ENCODE data around the gene CSF1R. TPM values are rescaled to one million over a fixed set of nuclear protein-coding genes. Genes with fewer than 3 reads are reported as not detected.

The CSF1R gene
- total and polyA plus RNA-seq, 2 donors (not counting 3 experiments of a cell fraction or from before 2014, with no cell fraction given): not detected

- dilution Hi-C loops (cut with MboI; ENCODE audit: extremely low pct_ligation_motif_present, low sequenced_read_pairs) (no loop called here), intact Hi-C loops (cut with micrococcal nuclease) (no loop called here)
- no peaks in the 10 kb centered on the region for H3K9me1 ChIP-seq (replicated peaks; ENCODE audit: control insufficient read depth, extremely low read depth, insufficient read depth, low read length)
- H3K4me1 ChIP-seq (ENCODE audit: control insufficient read depth, extremely low read depth, insufficient read depth, low read length): peaks cover 17% of the 10 kb centered on the region
- no peak overlapping the region for H3K4me3 ChIP-seq (replicated peaks in 1 of 3; ENCODE audit: insufficient read depth in 1 of 3, low read depth in 1 of 3, low read length in 3 of 3)
- no peak overlapping the region for H3K9ac ChIP-seq (replicated peaks; ENCODE audit: extremely low read depth, insufficient read depth, low read length)
- no peak overlapping the region for H3K27ac ChIP-seq (ENCODE audit: insufficient read depth, low read depth, low read length)
- no peak overlapping the region for H3K4me2 ChIP-seq (ENCODE audit: insufficient read depth, low read length)
- H3K36me3 ChIP-seq (ENCODE audit: control insufficient read depth in 2 of 2, extremely low read depth in 1 of 2, insufficient read depth in 2 of 2, low read length in 2 of 2): peaks cover 23 to 32% of the 10 kb centered on the region in 2 experiments
- no peak overlapping the region for H2AFZ ChIP-seq (ENCODE audit: low read depth, low read length)
- no TSS peak for BruUV-seq (replicated peaks)
- TF ChIP-seq POLR2AphosphoS5 (IDR thresholded peaks at IDR 0.05; ENCODE audit: insufficient read depth, low read depth, low read length): no peak
- no peak for TF ChIP-seq JUN (IDR thresholded peaks at IDR 0.05; ENCODE audit: borderline replicate concordance, insufficient read depth, insufficient read length, low read depth)
- TF ChIP-seq CTCF (IDR thresholded peaks at IDR 0.05; ENCODE audit: extremely low read depth in 1 of 2, insufficient read depth in 1 of 2, low read depth in 1 of 2, low read length in 2 of 2): no peak
- CTCF ChIA-PET: no interaction called here
- no peaks in the 10 kb centered on the region for H3K27me3 ChIP-seq (ENCODE audit: control insufficient read depth in 2 of 2, insufficient read depth in 2 of 2, low read length in 2 of 2)
- DNase-seq (ENCODE audit: low read depth, low spot score) (no peak), FAIRE-seq (no peak)
- no peaks in the 10 kb centered on the region for H4K20me1 ChIP-seq (replicated peaks; ENCODE audit: control insufficient read depth, extremely low read depth, insufficient read depth, low read length)
- peaks cover 5% of the 10 kb centered on the region for H3K79me2 ChIP-seq (ENCODE audit: control insufficient read depth, insufficient read depth, low read length)
- H3K9me3 ChIP-seq (replicated peaks; ENCODE audit: control insufficient read depth, insufficient read depth, low read length): no peaks in the 10 kb centered on the region
- POLR2A ChIA-PET: no interaction called here
Observed at GRCh38 chr5:150013931-150014330, 72.4 kb downstream of the CSF1R start.

DNA sequence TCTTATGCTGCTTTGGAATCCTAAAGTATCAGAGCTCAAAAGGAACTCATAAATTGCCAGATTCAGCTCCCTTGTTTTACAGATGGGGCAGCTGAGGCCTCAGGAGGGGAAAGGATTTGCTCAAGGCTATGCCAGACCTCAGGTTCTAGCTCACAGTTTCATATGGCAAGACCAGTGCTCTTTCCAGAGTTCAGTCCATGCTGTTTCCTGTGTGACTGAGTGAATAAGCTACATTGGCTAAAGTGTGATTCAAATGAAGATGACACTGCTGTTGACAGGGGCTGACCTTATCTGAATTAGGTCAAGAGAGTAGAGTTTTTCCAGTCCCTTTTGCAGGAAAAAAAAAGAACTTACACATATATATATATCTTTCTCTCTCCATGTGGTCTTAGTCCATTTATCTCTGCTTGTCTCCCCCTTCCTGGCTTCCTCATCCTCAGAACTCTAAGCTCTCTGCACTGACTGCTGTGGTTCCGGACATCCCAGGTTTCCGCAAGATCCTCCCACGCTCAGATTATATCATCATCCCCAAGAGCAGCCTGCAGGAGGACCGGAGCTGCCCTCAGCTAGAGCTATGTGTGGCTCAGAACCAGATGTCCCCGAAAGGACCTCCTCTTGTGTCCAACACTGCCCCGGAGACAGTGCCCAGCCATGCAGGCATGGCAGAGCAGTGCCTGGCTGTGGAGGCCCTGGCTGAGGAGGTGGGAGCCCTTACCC lies 76.5 kb downstream of the CSF1R start:
- CTCF ChIA-PET: no interaction called here
- no peak overlapping the region for H3K27ac ChIP-seq (ENCODE audit: insufficient read depth, low read depth, low read length)
- no peak for TF ChIP-seq CTCF (IDR thresholded peaks at IDR 0.05; ENCODE audit: extremely low read depth in 1 of 2, insufficient read depth in 1 of 2, low read depth in 1 of 2, low read length in 2 of 2)
- no peak for TF ChIP-seq GATA2 (IDR thresholded peaks at IDR 0.05; ENCODE audit: insufficient read depth, insufficient read length, low read depth, low read length)
- TF ChIP-seq MAX (IDR thresholded peaks at IDR 0.05; ENCODE audit: insufficient read depth, insufficient read length): no peak
- no peak for TF ChIP-seq MYC (IDR thresholded peaks at IDR 0.05; ENCODE audit: low read depth, low read length)
- TF ChIP-seq POLR2A (IDR thresholded peaks at IDR 0.05; ENCODE audit: low read depth, low read length): no peak
- no peak for TF ChIP-seq JUN (IDR thresholded peaks at IDR 0.05; ENCODE audit: borderline replicate concordance, insufficient read depth, insufficient read length, low read depth)
- no peak for TF ChIP-seq FOS (IDR thresholded peaks at IDR 0.05; ENCODE audit: borderline replicate concordance, insufficient read depth, low read length)
- no peak for TF ChIP-seq POLR2AphosphoS5 (IDR thresholded peaks at IDR 0.05; ENCODE audit: insufficient read depth, low read depth, low read length)
- TF ChIP-seq EZH2 (IDR thresholded peaks at IDR 0.05; ENCODE audit: borderline replicate concordance, low read depth, low read length, severe bottlenecking): no peak
- H2AFZ ChIP-seq (ENCODE audit: low read depth, low read length): no peak overlapping the region
- no peaks in the 10 kb centered on the region for H3K9me1 ChIP-seq (replicated peaks; ENCODE audit: control insufficient read depth, extremely low read depth, insufficient read depth, low read length)
- H3K36me3 ChIP-seq (ENCODE audit: control insufficient read depth in 2 of 2, extremely low read depth in 1 of 2, insufficient read depth in 2 of 2, low read length in 2 of 2): peaks cover 18 to 30% of the 10 kb centered on the region in 2 experiments
- BruUV-seq (replicated peaks): no TSS peak
- intact Hi-C loops (cut with micrococcal nuclease) (no loop called here), dilution Hi-C loops (cut with MboI; ENCODE audit: extremely low pct_ligation_motif_present, low sequenced_read_pairs) (no loop called here)
- H3K4me3 ChIP-seq (replicated peaks in 1 of 3; ENCODE audit: insufficient read depth in 1 of 3, low read depth in 1 of 3, low read length in 3 of 3): no peak overlapping the region
- H3K27me3 ChIP-seq (ENCODE audit: control insufficient read depth in 2 of 2, insufficient read depth in 2 of 2, low read length in 2 of 2): no peaks in the 10 kb centered on the region
- POLR2A ChIA-PET: no interaction called here
- peaks cover 15% of the 10 kb centered on the region for H3K79me2 ChIP-seq (ENCODE audit: control insufficient read depth, insufficient read depth, low read length)
- no peak overlapping the region for H3K9ac ChIP-seq (replicated peaks; ENCODE audit: extremely low read depth, insufficient read depth, low read length)
- FAIRE-seq (no peak), DNase-seq (ENCODE audit: low read depth, low spot score) (no peak)
- no peaks in the 10 kb centered on the region for H3K9me3 ChIP-seq (replicated peaks; ENCODE audit: control insufficient read depth, insufficient read depth, low read length)
- H3K4me1 ChIP-seq (ENCODE audit: control insufficient read depth, extremely low read depth, insufficient read depth, low read length): no peaks in the 10 kb centered on the region
- no peak overlapping the region for H3K4me2 ChIP-seq (ENCODE audit: insufficient read depth, low read length)
- peaks cover 2% of the 10 kb centered on the region for H4K20me1 ChIP-seq (replicated peaks; ENCODE audit: control insufficient read depth, extremely low read depth, insufficient read depth, low read length)
